SH-SY5Y (cell line): Measurements from ENCODE around the gene NR6A1.

Source experiments
- GATA2 ChIP-seq: IDR thresholded peaks from 2 replicates; pipeline ENCODE4 v1.6.1; 2011; ENCODE audit warnings: mild to moderate bottlenecking, low read depth, low read length
- GATA3 ChIP-seq: IDR thresholded peaks from 2 replicates; pipeline ENCODE4 v1.6.1; 2011; ENCODE audit warnings: low read depth, mild to moderate bottlenecking, low read length, moderate library complexity

NR6A1 gene

GRCh38 chr9:124720429-124721108 lies 50.5 kb downstream of the NR6A1 start:
- TF ChIP-seq GATA2, result no peak
- no peak for TF ChIP-seq GATA3

- TF ChIP-seq GATA2 (no peak), GATA3 (no peak)
Observed at GRCh38 chr9:124718928-124719327, 52.2 kb downstream of the NR6A1 start.

GRCh38 chr9:124717597-124717996 lies 53.5 kb downstream of the NR6A1 start:
- TF ChIP-seq GATA2 (no peak), GATA3 (no peak)

- TF ChIP-seq GATA3, result no peak
- TF ChIP-seq GATA2, result no peak
Observed at GRCh38 chr9:124716808-124717207, 54.3 kb downstream of the NR6A1 start.

GRCh38 chr9:124710766-124711165 lies 60.3 kb downstream of the NR6A1 start:
- no peak for TF ChIP-seq GATA2
- no peak for TF ChIP-seq GATA3

- TF ChIP-seq GATA2, result no peak
- no peak for TF ChIP-seq GATA3
Observed at GRCh38 chr9:124709292-124709690, 61.8 kb downstream of the NR6A1 start.

- TF ChIP-seq GATA2 (0 out of 2 replicates have a peak, but pooled peaks have one; percentile 39), GATA3 (no peak)
Observed at GRCh38 chr9:124708633-124709291, 62.3 kb downstream of the NR6A1 start.

- TF ChIP-seq GATA2 (no peak), GATA3 (no peak)
Observed at GRCh38 chr9:124708074-124708473, 63.0 kb downstream of the NR6A1 start.

- no peak for TF ChIP-seq GATA3
- no peak for TF ChIP-seq GATA2
Observed at GRCh38 chr9:124707666-124708065, 63.4 kb downstream of the NR6A1 start.

GRCh38 chr9:124706685-124707084 lies 64.4 kb downstream of the NR6A1 start:
- no peak for TF ChIP-seq GATA3
- no peak for TF ChIP-seq GATA2

- no peak for TF ChIP-seq GATA3
- TF ChIP-seq GATA2, result no peak
Observed at GRCh38 chr9:124699575-124699974, 71.5 kb downstream of the NR6A1 start.

- no peak for TF ChIP-seq GATA2
- no peak for TF ChIP-seq GATA3
Observed at GRCh38 chr9:124698265-124698664, 72.8 kb downstream of the NR6A1 start.

- no peak for TF ChIP-seq GATA3
- no peak for TF ChIP-seq GATA2
Observed at GRCh38 chr9:124697326-124698200, 73.5 kb downstream of the NR6A1 start.

GRCh38 chr9:124696101-124696500 lies 75.0 kb downstream of the NR6A1 start:
- TF ChIP-seq GATA3 (no peak), GATA2 (no peak)

GRCh38 chr9:124695280-124695890 lies 75.7 kb downstream of the NR6A1 start:
- no peak for TF ChIP-seq GATA2
- no peak for TF ChIP-seq GATA3
